ENCODE results near the gene GGT1.
"Not testable (repeated sequence)": the region's sequence is repeated elsewhere in the genome, so short reads cannot be mapped to it uniquely, and the experiment has no call there.

DNA sequence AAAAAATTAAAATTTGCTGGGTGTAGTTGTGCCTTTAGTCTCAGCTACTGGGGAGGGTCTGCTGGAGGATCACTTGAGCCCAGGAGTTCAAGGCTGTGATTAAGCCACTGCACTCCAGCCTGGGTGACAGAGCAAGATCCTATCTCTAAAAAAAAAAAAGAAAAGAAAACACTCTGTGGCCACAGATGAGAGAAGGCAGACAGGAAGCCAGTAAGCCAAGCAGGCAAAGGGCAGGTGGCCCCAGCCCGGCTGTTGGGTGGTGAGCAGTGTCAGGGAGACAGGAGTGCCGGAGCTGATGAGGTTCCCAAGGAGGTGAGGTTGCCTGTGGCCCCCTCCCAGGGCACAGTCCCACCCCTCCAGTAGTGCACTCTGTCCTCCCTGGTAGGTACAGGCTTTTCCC is 19.6 kb downstream of the GGT1 start:
- TF ChIP-seq EZH2phosphoT487 (IDR thresholded peaks at IDR 0.05; ENCODE audit: insufficient read depth, low read depth); EZH2 (IDR thresholded peaks at IDR 0.05; ENCODE audit: insufficient read depth, poor library complexity, severe bottlenecking): not testable (repeated sequence)

Data from GM23248 (cell line).